GM13976 (cell line): Measurements from ENCODE around the gene CNN3.

Experiments
- DNase-seq: peaks from one replicate; pipeline ENCODE4 v3.0.0; 2012; ENCODE audit warnings: low spot score
- in situ Hi-C: fragments of 300-500 bp; cut with MboI; formaldehyde crosslinking; loops from one replicate; pipeline ENCODE4 v1.12.0; 2022; ENCODE audit warnings: low sequenced_read_pairs, mixed read lengths, inconsistent platforms; ENCODE audit not compliant: unreplicated experiment
- TF ChIP-seq, protein P1 (sequence below): IDR thresholded peaks from 2 replicates; pipeline ENCODE4 v1.5.1; 2012; ENCODE audit warnings: borderline replicate concordance, mild to moderate bottlenecking; ENCODE audit not compliant: insufficient read depth; ENCODE audit errors: extremely low read depth, missing control alignments, control extremely low read depth

Gene CNN3

DNA sequence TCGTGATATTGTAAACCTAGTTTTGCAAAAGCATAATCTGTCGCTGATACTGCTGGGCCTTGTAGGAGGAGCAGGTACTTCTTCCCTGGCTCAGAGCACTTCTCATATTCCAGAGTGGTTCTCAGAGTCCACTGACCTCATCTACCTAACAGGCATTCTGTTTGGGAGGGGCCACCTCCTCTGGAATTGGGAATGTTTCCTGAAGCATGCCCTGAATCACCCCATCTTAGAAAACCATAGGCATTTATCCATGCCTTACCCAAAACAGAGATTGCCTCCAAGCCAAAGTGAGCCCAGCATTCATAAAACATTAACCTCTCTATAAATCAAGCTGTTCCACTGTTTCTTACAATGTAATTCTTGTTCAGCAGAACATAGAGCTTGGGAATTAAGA lies 71.6 kb downstream of the CNN3 start:
- TF ChIP-seq, protein P1, sequence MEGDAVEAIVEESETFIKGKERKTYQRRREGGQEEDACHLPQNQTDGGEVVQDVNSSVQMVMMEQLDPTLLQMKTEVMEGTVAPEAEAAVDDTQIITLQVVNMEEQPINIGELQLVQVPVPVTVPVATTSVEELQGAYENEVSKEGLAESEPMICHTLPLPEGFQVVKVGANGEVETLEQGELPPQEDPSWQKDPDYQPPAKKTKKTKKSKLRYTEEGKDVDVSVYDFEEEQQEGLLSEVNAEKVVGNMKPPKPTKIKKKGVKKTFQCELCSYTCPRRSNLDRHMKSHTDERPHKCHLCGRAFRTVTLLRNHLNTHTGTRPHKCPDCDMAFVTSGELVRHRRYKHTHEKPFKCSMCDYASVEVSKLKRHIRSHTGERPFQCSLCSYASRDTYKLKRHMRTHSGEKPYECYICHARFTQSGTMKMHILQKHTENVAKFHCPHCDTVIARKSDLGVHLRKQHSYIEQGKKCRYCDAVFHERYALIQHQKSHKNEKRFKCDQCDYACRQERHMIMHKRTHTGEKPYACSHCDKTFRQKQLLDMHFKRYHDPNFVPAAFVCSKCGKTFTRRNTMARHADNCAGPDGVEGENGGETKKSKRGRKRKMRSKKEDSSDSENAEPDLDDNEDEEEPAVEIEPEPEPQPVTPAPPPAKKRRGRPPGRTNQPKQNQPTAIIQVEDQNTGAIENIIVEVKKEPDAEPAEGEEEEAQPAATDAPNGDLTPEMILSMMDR: no peak
- in situ Hi-C loops: loop anchor here (25.0 kb wide), 1 partner anchor 382 kb away; the partner anchor contains the start of gene RWDD3
- no peak for DNase-seq

DNA sequence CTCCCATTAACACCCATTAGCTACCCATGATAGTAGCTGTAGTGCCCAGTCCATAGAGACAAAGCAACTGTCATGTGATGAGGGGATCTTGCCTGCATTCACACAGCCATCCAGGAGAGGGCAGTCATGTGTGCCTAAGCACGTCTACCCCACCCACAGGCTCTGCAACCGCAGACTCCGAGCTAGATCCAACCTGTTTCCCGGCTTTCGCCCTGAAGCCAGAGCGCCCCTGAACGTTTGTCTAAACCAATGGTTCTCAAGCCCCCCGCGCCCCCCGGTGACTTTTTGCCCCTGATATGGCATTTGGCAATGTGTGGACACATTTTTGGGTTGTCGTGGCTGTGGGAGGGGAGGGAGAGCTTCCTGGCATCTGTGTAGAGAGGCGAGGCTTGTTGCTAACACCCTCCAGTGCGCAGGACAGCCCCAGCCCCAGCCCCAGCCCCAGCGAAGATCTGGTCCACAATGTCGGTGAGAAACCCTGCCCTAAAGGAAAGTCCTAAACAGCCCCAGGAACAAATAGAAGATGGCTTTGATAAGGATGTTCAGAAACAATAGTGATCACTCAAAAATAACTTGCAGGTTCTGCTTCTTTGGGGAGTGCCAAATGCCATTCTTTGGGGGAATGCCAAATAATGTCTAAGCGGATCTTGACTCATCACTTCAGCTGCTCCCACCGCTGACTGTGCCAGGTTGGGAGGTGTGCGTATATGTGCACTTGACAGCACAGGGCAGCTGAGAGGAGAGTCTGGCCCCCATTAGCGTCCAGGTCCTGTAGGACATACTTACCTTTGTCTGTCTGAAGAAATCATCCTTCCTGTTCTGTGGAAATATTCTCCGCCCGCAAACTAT lies 72.2 kb downstream of the CNN3 start:
- peak; percentile 86 for DNase-seq
- in situ Hi-C loops: loop anchor here (25.0 kb wide), 1 partner anchor 383 kb away; the partner anchor contains the start of gene RWDD3
- TF ChIP-seq, protein P1: peak; percentile 85

DNA sequence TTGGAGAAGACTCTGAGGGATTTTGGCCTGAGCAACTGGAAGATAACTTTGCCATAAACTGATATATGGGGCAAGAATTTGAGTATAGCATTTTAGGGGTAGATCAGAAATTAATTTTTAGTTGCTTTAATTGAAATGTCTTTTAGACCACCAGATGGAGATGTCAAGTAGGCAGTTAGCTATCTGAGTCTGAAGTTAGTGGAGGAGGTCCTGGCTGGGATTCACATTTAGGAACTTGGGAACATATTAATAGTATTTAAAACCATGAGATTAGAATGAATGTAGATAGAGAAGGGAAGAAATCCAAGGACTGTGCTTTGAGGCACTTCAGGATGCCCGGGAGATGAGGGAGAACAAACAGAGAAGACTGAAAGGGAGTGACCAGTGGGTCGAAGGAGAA lies 74.1 kb downstream of the CNN3 start:
- no peak for DNase-seq
- in situ Hi-C loops: loop anchor here (25.0 kb wide), 1 partner anchor 385 kb away; the partner anchor contains the start of gene RWDD3
- TF ChIP-seq, protein P1: no peak

DNA sequence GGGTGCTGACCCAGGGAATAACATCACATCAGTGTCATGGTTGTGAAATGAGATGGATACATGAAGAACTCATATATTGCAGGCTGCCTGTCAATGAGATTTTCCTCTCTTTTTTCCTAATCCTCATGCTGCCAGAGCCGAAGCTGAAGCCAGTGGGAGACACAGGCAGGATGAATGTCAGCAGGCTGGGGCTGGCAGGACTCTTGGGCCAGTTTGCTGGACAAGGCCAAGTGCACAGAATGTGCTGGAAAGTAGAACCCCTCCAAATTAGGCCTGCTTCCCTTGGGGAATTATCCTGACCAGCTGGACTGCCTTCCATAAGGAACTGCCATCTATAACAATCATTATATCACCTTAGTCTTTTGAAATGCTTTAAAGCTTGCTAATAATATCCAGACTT lies 75.3 kb downstream of the CNN3 start:
- in situ Hi-C loops: loop anchor here (25.0 kb wide), 1 partner anchor 386 kb away; the partner anchor contains the start of gene RWDD3
- no peak for DNase-seq
- TF ChIP-seq, protein P1: no peak
